T-cell (primary cell): ENCODE measurements around the gene AVEN. TPM values are rescaled to one million over a fixed set of nuclear protein-coding genes. Genes with fewer than 3 reads are reported as not detected.

Experiments
- ATAC-seq, 4 experiments: fragments of 200-7000 bp in 3 of 4; fragments of 150-1000 bp in 1 of 4; cut with Tn5 transposase; replicated peaks in 1 of 4; 1 replicate in 3 of 4; 2 replicates in 1 of 4; pipeline ENCODE4 v1.10.0; 2021; ENCODE audit warnings: moderate library complexity in 3 of 4, mild to moderate bottlenecking in 2 of 4, moderate number of reproducible peaks in 1 of 4
- CTCF ChIA-PET, 2 donors: fragments of 300-600 bp; sonication (Branson Sonifier 250); formaldehyde crosslinking; loops; one replicate each; lab custom pipeline; 2022; ENCODE audit warnings: antibody characterized with exemption in 2 of 2; lab: Charles Lee
- POLR2A ChIA-PET, 2 donors: fragments of 300-600 bp; sonication (Branson Sonifier 250); formaldehyde crosslinking; loops; one replicate each; lab custom pipeline; 2022; ENCODE audit warnings: antibody characterized with exemption in 2 of 2; lab: Charles Lee
- DNase-seq, 35 experiments: peaks; one replicate each; pipeline versions ENCODE4 v3.0.0 to v3.0.0-alpha.2; 2013 to 2023
- H3K27ac ChIP-seq: one replicate; pipeline ENCODE4 v1.5.1; 2013; ENCODE audit warnings: low read length
- H3K27me3 ChIP-seq, 2 experiments: replicated peaks in 1 of 2; 1 replicate in 1 of 2; 2 replicates in 1 of 2; pipeline versions ENCODE4 v1.6.1 to v1.7.0; 2013; ENCODE audit warnings: low read length in 1 of 2, mixed read lengths in 1 of 2; ENCODE audit not compliant: control insufficient read depth in 2 of 2, insufficient read depth in 2 of 2; ENCODE audit errors: extremely low read depth in 1 of 2
- H3K36me3 ChIP-seq, 2 donors: 1 replicate in 1 of 2; 2 replicates in 1 of 2; pipeline versions ENCODE4 v1.6.1 to v1.7.0; 2013; ENCODE audit warnings: low read length in 1 of 2; ENCODE audit not compliant: control insufficient read depth in 2 of 2, insufficient read depth in 1 of 2; ENCODE audit errors: extremely low read depth in 1 of 2
- H3K4me1 ChIP-seq, 2 experiments: 1 replicate in 1 of 2; 2 replicates in 1 of 2; pipeline versions ENCODE4 v1.6.1 to v1.7.0; 2013; ENCODE audit warnings: low read length in 2 of 2, mixed read lengths in 1 of 2; ENCODE audit not compliant: insufficient read depth in 2 of 2, control insufficient read depth in 1 of 2; ENCODE audit errors: extremely low read depth in 1 of 2
- H3K4me3 ChIP-seq, 2 donors: 1 replicate in 1 of 2; 2 replicates in 1 of 2; pipeline versions ENCODE4 v1.5.1 to v1.7.0; 2013; ENCODE audit warnings: mild to moderate bottlenecking in 2 of 2, low read length in 1 of 2, moderate library complexity in 1 of 2; ENCODE audit not compliant: control insufficient read depth in 1 of 2; ENCODE audit errors: extremely low read depth in 1 of 2
- H3K9me3 ChIP-seq: 2 replicates; pipeline ENCODE4 v1.7.0; 2013
- H3K27ac Mint-ChIP-seq, 2 donors: one replicate each; pipeline ENCODE4 v1.8.0; 2020 to 2021; ENCODE audit warnings: mild to moderate bottlenecking in 2 of 2, mixed read lengths in 2 of 2
- H3K27me3 Mint-ChIP-seq, 2 donors: one replicate each; pipeline ENCODE4 v1.8.0; 2021 to 2022; ENCODE audit warnings: mixed read lengths in 2 of 2
- H3K36me3 Mint-ChIP-seq: one replicate; pipeline ENCODE4 v1.8.0; 2021; ENCODE audit warnings: mixed read lengths
- H3K4me1 Mint-ChIP-seq, 3 donors: one replicate each; pipeline ENCODE4 v1.8.0; 2020 to 2022; ENCODE audit warnings: mixed read lengths in 3 of 3, mild to moderate bottlenecking in 1 of 3
- H3K4me3 Mint-ChIP-seq, 3 donors: one replicate each; pipeline ENCODE4 v1.8.0; 2020 to 2022; ENCODE audit warnings: mild to moderate bottlenecking in 3 of 3, mixed read lengths in 3 of 3, moderate library complexity in 3 of 3
- H3K9me3 Mint-ChIP-seq, 3 donors: one replicate each; pipeline ENCODE4 v1.8.0; 2020 to 2022; ENCODE audit warnings: mixed read lengths in 3 of 3
- WGBS: methylation state at CpG from one replicate; pipeline ENCODE4 v1.1.5; 2013; ENCODE audit warnings: missing lambda C conversion rate; ENCODE audit not compliant: insufficient coverage; 5-methylcytosine and 5-hydroxymethylcytosine counted together
- total RNA-seq, 35 experiments: library from RNA in 6 of 35; stranded (reverse) in 6 of 35; fragments of 120-200 nt in 1 of 35; gene quantifications; one replicate each; pipeline versions ENCODE4 v1.2.1 to v1.2.4 and lab custom pipeline; 2013 to 2026

Gene AVEN
- total RNA-seq, 5 donors from 2014 or later (not counting 1 experiment from before 2014, with no cell fraction given), result 7.9 to 10.0 (median 9.7) TPM

DNA sequence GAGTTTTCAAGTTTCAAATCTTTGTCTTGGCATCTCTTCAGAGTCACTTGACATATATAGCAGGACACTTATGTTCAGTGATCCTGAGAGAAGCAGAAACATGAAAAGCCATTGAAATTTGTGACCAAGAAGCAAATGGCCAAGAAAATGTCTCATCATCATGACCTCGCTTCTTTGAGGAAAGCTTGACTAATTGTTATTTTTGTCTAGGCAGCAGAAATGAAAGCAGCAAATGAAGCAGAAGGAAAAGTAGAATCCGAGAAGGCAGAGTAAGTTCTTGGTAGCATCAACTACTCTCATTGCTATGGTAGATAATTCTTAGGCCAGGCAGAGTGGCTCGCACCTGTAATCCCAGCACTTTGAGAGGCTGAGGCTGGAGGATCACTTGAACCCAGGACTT is 198.4 kb downstream of the AVEN start:
- no peak overlapping the region for H3K27ac ChIP-seq
- ChIA-PET CTCF (no interaction called here), POLR2A (no interaction called here)
- H3K27me3 ChIP-seq, result peaks cover 0 to 5% of the 10 kb centered on the region in 2 experiments
- Mint-ChIP-seq H3K9me3 (no peaks in the 10 kb centered on the region), H3K27me3 (peaks cover 14 to 19% of the 10 kb centered on the region in 2 donors), H3K27ac (no peak overlapping the region), H3K4me1 (no peaks in the 10 kb centered on the region), H3K4me3 (no peak overlapping the region), H3K36me3 (no peaks in the 10 kb centered on the region)
- no peaks in the 10 kb centered on the region for H3K9me3 ChIP-seq
- ATAC-seq, result no peak
- no peaks in the 10 kb centered on the region for H3K36me3 ChIP-seq
- no peak for DNase-seq
- H3K4me1 ChIP-seq, result no peaks in the 10 kb centered on the region
- no peak overlapping the region for H3K4me3 ChIP-seq
- 100% methylated on average over 1 of the region's 3 CpGs for WGBS

DNA sequence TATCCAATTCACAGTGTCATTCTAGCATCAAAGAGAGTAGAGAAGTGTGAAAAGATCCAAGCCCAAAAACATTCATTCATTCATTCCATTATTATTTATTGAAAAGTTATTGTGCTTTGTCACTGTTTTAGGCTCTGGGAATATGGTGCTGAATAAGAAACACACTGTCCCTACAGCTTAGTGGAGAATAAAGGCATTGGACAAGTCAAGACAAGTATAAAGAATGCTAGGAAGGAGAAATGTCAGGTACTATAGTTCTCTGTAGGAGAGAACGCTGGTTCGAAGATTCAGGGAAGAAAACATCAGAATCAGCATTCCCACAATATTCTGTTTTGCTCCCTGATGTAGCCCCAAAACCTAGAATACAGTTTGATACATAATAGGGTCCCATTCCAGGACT is 199.5 kb downstream of the AVEN start:
- Histone ChIP-seq H3K36me3 (no peaks in the 10 kb centered on the region), H3K4me1 (no peaks in the 10 kb centered on the region), H3K27ac (no peak overlapping the region), H3K27me3 (peaks cover 0 to 2% of the 10 kb centered on the region in 2 experiments), H3K9me3 (no peaks in the 10 kb centered on the region), H3K4me3 (no peak overlapping the region)
- Mint-ChIP-seq H3K27ac (no peak overlapping the region), H3K36me3 (no peaks in the 10 kb centered on the region), H3K27me3 (peaks cover 14 to 23% of the 10 kb centered on the region in 2 donors), H3K9me3 (no peaks in the 10 kb centered on the region), H3K4me1 (no peaks in the 10 kb centered on the region), H3K4me3 (no peak overlapping the region)
- ATAC-seq, result no peak
- no peak for DNase-seq
- WGBS, result no CpG with 5 or more reads among the region's 2 CpGs
- POLR2A ChIA-PET, result no interaction called here
- CTCF ChIA-PET, result no interaction called here

DNA sequence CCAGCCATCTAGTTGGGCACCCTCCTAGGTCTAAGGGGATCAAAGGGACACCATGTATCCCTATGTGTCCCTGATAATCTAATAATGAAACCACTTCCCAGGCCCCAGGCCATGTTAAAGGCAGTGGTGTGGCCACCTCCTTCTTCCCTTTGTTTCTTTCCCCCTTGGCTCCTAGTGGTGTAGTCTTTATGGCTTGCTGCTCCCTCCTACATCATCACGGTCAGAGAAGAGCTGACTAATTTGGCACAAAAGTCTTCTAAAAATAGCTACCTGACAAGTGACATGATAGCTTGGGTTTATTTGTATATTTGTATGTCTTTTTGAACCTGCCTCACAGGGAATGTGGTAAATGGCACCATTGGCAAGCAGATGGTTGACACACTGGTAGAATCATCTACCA is 201.7 kb downstream of the AVEN start:
- H3K9me3 Mint-ChIP-seq, result no peaks in the 10 kb centered on the region
- Histone ChIP-seq H3K36me3 (no peaks in the 10 kb centered on the region), H3K9me3 (no peaks in the 10 kb centered on the region), H3K4me1 (no peaks in the 10 kb centered on the region), H3K27me3 (no peaks in the 10 kb centered on the region), H3K4me3 (no peak overlapping the region), H3K27ac (no peak overlapping the region)
- no peak overlapping the region for H3K27ac Mint-ChIP-seq
- ChIA-PET CTCF (no interaction called here), POLR2A (no interaction called here)
- no CpG with 5 or more reads among the region's 1 CpG for WGBS
- H3K4me1 Mint-ChIP-seq, result no peaks in the 10 kb centered on the region
- no peaks in the 10 kb centered on the region for H3K36me3 Mint-ChIP-seq
- H3K27me3 Mint-ChIP-seq, result peaks cover 13 to 20% of the 10 kb centered on the region in 2 donors
- DNase-seq (no peak), ATAC-seq (no peak)
- no peak overlapping the region for H3K4me3 Mint-ChIP-seq

DNA sequence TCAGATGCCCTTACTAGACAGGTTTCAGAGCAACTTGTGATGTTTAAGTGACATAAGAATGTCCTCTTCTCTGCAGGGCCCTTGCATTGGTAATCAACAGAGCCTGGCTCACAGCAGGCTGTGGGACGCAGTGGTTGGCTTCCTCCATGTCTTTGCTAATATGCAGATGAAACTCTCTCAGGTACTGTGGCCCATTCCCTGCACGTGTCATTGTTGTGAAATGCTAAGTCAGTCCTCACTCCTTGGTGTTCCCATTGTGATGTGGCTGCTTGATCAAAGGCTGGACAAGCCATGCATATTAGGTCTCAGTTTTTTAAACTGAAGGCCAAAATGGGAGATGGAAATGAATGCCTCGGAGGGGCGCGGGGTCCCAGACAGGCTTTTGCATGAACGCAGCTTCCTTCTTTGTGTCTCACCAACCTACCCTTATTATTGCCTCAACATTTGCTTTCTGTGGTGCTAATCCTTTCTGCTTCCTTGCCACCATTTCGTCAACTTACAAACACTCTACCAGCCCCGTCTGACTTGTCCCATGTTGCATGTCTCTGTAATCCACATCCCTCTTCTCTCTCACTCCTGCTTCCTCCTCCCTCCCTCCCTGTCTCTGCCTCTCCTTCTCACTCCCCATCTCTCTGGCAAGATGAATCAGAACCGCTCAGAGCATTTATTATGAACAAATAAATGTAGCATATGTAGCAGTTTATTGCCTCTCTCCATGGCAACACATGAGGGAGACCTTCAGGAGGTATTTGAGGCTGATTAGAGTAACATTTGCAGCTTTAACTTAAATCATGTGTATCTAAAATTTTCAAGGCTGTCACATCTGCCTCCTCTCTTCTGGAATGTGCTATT is 203.9 kb downstream of the AVEN start:
- peaks cover 6 to 13% of the 10 kb centered on the region in 2 donors for H3K27me3 Mint-ChIP-seq
- POLR2A ChIA-PET, result no interaction called here
- Histone ChIP-seq H3K4me3 (no peak overlapping the region), H3K9me3 (no peaks in the 10 kb centered on the region), H3K4me1 (no peaks in the 10 kb centered on the region), H3K27me3 (no peaks in the 10 kb centered on the region), H3K36me3 (no peaks in the 10 kb centered on the region), H3K27ac (no peak overlapping the region)
- no peak overlapping the region for H3K4me3 Mint-ChIP-seq
- H3K4me1 Mint-ChIP-seq, result no peaks in the 10 kb centered on the region
- WGBS, result 59% methylated on average over 7 of the region's 9 CpGs
- H3K36me3 Mint-ChIP-seq, result no peaks in the 10 kb centered on the region
- no peak for ATAC-seq
- DNase-seq, result no peak
- CTCF ChIA-PET, result interaction anchor here in 1 of 2 donors (0.6 kb wide), 1 partner anchor 22 kb away, joined by 3 read pairs; no protein-coding TSS in a partner anchor
- no peak overlapping the region for H3K27ac Mint-ChIP-seq
- no peaks in the 10 kb centered on the region for H3K9me3 Mint-ChIP-seq

DNA sequence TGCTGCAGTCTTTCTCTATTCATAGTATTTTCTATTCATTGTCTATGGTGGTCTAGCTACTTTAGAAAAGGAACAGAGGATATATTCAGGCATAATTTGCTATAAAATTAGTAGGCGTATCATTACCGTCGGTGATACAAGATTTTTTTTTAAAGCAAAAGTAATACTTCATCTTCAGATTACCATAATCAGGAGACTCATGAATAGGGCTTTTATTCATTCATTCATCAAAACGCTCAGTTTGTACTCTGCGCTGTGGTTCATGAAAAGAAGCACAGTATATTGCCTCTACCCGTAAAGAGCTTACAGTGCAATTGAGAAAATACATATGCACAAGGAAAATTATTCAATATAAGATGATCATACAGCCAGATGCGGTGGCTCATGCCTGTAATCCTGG is 207.4 kb downstream of the AVEN start:
- POLR2A ChIA-PET, result no interaction called here

DNA sequence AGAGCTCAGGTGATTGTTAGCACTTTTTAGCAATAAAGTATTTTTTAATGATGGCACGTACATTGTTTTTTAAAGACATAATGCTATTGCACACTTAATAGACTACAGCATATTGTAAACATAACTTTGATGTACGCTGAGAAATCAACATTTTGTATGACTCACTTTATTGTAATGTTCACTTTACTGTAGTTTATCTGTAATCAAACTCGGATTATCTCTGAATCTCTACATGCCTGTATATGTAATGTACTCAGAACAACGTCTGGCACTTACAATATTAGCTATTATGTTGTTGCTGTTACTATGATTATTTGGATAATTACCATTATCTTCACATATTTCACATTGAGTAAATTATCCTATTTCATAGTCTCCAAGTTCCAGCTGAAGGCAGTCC is 208.7 kb downstream of the AVEN start:
- Histone ChIP-seq H3K4me3 (no peak overlapping the region), H3K4me1 (no peaks in the 10 kb centered on the region), H3K9me3 (no peaks in the 10 kb centered on the region), H3K27me3 (peaks cover 0 to 4% of the 10 kb centered on the region in 2 experiments), H3K36me3 (no peaks in the 10 kb centered on the region), H3K27ac (no peak overlapping the region)
- Mint-ChIP-seq H3K4me3 (no peak overlapping the region), H3K4me1 (no peaks in the 10 kb centered on the region), H3K9me3 (no peaks in the 10 kb centered on the region), H3K27me3 (peaks cover 9 to 21% of the 10 kb centered on the region in 2 donors), H3K36me3 (no peaks in the 10 kb centered on the region), H3K27ac (no peak overlapping the region)
- WGBS, result no CpG with 5 or more reads among the region's 4 CpGs
- DNase-seq (no peak), ATAC-seq (no peak)
- POLR2A ChIA-PET, result no interaction called here
- CTCF ChIA-PET, result no interaction called here

More for the DNA sequence above, 207.4 kb downstream of the AVEN start:
- H3K27ac Mint-ChIP-seq, result no peak overlapping the region
- ATAC-seq (no peak), DNase-seq (no peak)
- Histone ChIP-seq H3K4me1 (no peaks in the 10 kb centered on the region), H3K27me3 (no peaks in the 10 kb centered on the region), H3K4me3 (no peak overlapping the region), H3K36me3 (no peaks in the 10 kb centered on the region), H3K27ac (no peak overlapping the region), H3K9me3 (no peaks in the 10 kb centered on the region)
- H3K9me3 Mint-ChIP-seq, result no peaks in the 10 kb centered on the region
- H3K27me3 Mint-ChIP-seq, result peaks cover 4 to 15% of the 10 kb centered on the region in 2 donors
- H3K4me3 Mint-ChIP-seq, result no peak overlapping the region
- H3K36me3 Mint-ChIP-seq, result no peaks in the 10 kb centered on the region
- 100% methylated on average over 2 of the region's 7 CpGs for WGBS
- CTCF ChIA-PET, result interaction anchor here in 1 of 2 donors (0.6 kb wide), 1 partner anchor 755 kb away, joined by 3 read pairs; no protein-coding TSS in a partner anchor
- H3K4me1 Mint-ChIP-seq, result no peaks in the 10 kb centered on the region
